Spleen (tissue), 7 donors: ENCODE results near the gene GLT8D1.

Experiments used
- CTCF ChIP-seq, 11 experiments: fragments of 200-600 bp in 7 of 11; fragments of 450-650 bp in 4 of 11; sonication (generic) in 4 of 11; IDR thresholded peaks in 8 of 11; conservative IDR thresholded peaks in 3 of 11; 1 replicate in 7 of 11; 2 replicates in 4 of 11; pipeline versions ENCODE4 v1.4.0 to v1.8.0; 2016 to 2021; ENCODE audit warnings: antibody characterized with exemption in 11 of 11, inconsistent platforms in 4 of 11, mild to moderate bottlenecking in 1 of 11
- POLR2A ChIP-seq, 3 donors: fragments of 450-650 bp; IDR thresholded peaks; one replicate each; pipeline ENCODE4 v1.5.1; 2017; ENCODE audit warnings: antibody characterized with exemption in 3 of 3, mild to moderate bottlenecking in 1 of 3
- POLR2AphosphoS5 ChIP-seq, 3 donors: sonication (generic); formaldehyde crosslinking; IDR thresholded peaks; one replicate each; pipeline ENCODE4 v1.5.1; 2017; ENCODE audit warnings: antibody characterized with exemption in 3 of 3
- donor health status: DM: no; HTN: no; CAD: no; lungs with moderate emphysema.
- donor health status: DM: no; HTN: no; CAD: no.
- donor health status: DM: no; HTN: no; CAD: no.

GRCh38 chr3:52731590-52731989 is 26.0 kb upstream of the GLT8D1 start:
- TF ChIP-seq POLR2AphosphoS5 (IDR thresholded peaks at IDR 0.05), result no peak
- TF ChIP-seq POLR2A (IDR thresholded peaks at IDR 0.05), result no peak
- TF ChIP-seq CTCF (IDR thresholded peaks at IDR 0.05 in 8 of 11, conservative IDR thresholded peaks at IDR 0.05 in 3 of 11), result no peak
